Measurements from ENCODE around the gene ESRRB. TPM values are rescaled to one million over a fixed set of nuclear protein-coding genes. Genes with fewer than 3 reads are reported as not detected.

The ESRRB gene
- polyA plus RNA-seq, 1 of the 3 experiments (the other 2 are of a cell fraction), result 0.05 TPM

GRCh38 chr14:76495983-76496382, 120.0 kb downstream of the ESRRB start:
- no peak overlapping the region for H2AFZ ChIP-seq (ENCODE audit: low read depth)
- H3K9me2 ChIP-seq, result no peaks in the 10 kb centered on the region
- H3K27ac ChIP-seq (ENCODE audit: low read depth in 2 of 2, low read length in 1 of 2), result no peak overlapping the region
- H3K27me3 ChIP-seq (ENCODE audit: insufficient read depth), result no peaks in the 10 kb centered on the region
- no peak overlapping the region for H3K4me2 ChIP-seq
- CTCF ChIA-PET, result interaction anchor here (0.8 to 2.8 kb wide), 7 partner anchors 8 to 445 kb away, joined by 3 to 18 read pairs (median 4); no protein-coding TSS in a partner anchor
- H3K79me2 ChIP-seq (ENCODE audit: insufficient read depth), result no peaks in the 10 kb centered on the region
- TF ChIP-seq USF2 (IDR thresholded peaks at IDR 0.05; ENCODE audit: borderline replicate concordance, low read depth, low read length) (no peak), JUND (IDR thresholded peaks at IDR 0.05) (no peak), FOXM1 (IDR thresholded peaks at IDR 0.05; ENCODE audit: low read depth) (no peak), FOXJ3 (CRISPR knock-in tag; IDR thresholded peaks at IDR 0.05) (no peak), RXRA (IDR thresholded peaks at IDR 0.05; ENCODE audit: borderline replicate concordance, low read depth) (no peak), EZH2phosphoT487 (IDR thresholded peaks at IDR 0.05; ENCODE audit: borderline replicate concordance, low read depth) (no peak), GABPA (IDR thresholded peaks at IDR 0.05; ENCODE audit: low read depth) (no peak), FOSL2 (IDR thresholded peaks at IDR 0.05; ENCODE audit: borderline replicate concordance, low read depth) (no peak), POLR2AphosphoS5 (IDR thresholded peaks at IDR 0.05; ENCODE audit: low read depth, low read length) (no peak), MAX (IDR thresholded peaks at IDR 0.05; ENCODE audit: low read depth) (no peak), NFIC (IDR thresholded peaks at IDR 0.05; ENCODE audit: borderline replicate concordance) (no peak)
- H3K9ac ChIP-seq, result no peak overlapping the region
- H3K4me3 ChIP-seq (ENCODE audit: low read depth in 2 of 2, low read length in 1 of 2), result no peak overlapping the region
- no peaks in the 10 kb centered on the region for H3K9me3 ChIP-seq
- POLR2A ChIA-PET, result interaction anchor here (0.7 kb wide), 1 partner anchor 9 kb away, joined by 3 read pairs; no protein-coding TSS in a partner anchor
- WGBS (ENCODE audit: low lambda C conversion rate), result 89% methylated on average over 2 of the region's 2 CpGs
- H4K20me1 ChIP-seq (ENCODE audit: insufficient read depth), result no peaks in the 10 kb centered on the region
- H3K36me3 ChIP-seq (replicated peaks in 1 of 2; ENCODE audit: control insufficient read depth in 1 of 2, insufficient read depth in 2 of 2, low read length in 1 of 2), result no peaks in the 10 kb centered on the region
- H3F3A ChIP-seq (replicated peaks; ENCODE audit: insufficient read depth), result no peaks in the 10 kb centered on the region
- peaks cover 5 to 25% of the 10 kb centered on the region in 2 experiments; a peak in 2 of 4 replicates for H3K4me1 ChIP-seq (ENCODE audit: control insufficient read depth in 1 of 2, insufficient read depth in 2 of 2, low read depth in 1 of 2, low read length in 1 of 2)
- no peak for DNase-seq

- H3K9me3 ChIP-seq, result no peaks in the 10 kb centered on the region
- no peaks in the 10 kb centered on the region for H3K27me3 ChIP-seq (ENCODE audit: insufficient read depth)
- H3K27ac ChIP-seq (ENCODE audit: low read depth in 2 of 2, low read length in 1 of 2), result no peak overlapping the region
- WGBS (ENCODE audit: low lambda C conversion rate), result 49% methylated on average over 4 of the region's 6 CpGs
- ChIA-PET POLR2A (interaction anchor here (0.7 kb wide), 1 partner anchor 9 kb away, joined by 3 read pairs; no protein-coding TSS in a partner anchor), CTCF (interaction anchor here (1.1 to 5.9 kb wide), 7 partner anchors 8 to 424 kb away, joined by 3 to 47 read pairs (median 7); no protein-coding TSS in a partner anchor)
- no peak overlapping the region for H3K9ac ChIP-seq
- H3K4me3 ChIP-seq (ENCODE audit: low read depth in 2 of 2, low read length in 1 of 2), result no peak overlapping the region
- DNase-seq, result no peak
- no peaks in the 10 kb centered on the region for H3K79me2 ChIP-seq (ENCODE audit: insufficient read depth)
- H3K9me2 ChIP-seq, result no peaks in the 10 kb centered on the region
- H3K4me1 ChIP-seq (ENCODE audit: control insufficient read depth in 1 of 2, insufficient read depth in 2 of 2, low read depth in 1 of 2, low read length in 1 of 2), result peaks cover 5 to 22% of the 10 kb centered on the region in 2 experiments; a peak in 2 of 4 replicates
- no peak overlapping the region for H3K4me2 ChIP-seq
- no peak overlapping the region for H2AFZ ChIP-seq (ENCODE audit: low read depth)
- H4K20me1 ChIP-seq (ENCODE audit: insufficient read depth), result no peaks in the 10 kb centered on the region
- no peaks in the 10 kb centered on the region for H3K36me3 ChIP-seq (replicated peaks in 1 of 2; ENCODE audit: control insufficient read depth in 1 of 2, insufficient read depth in 2 of 2, low read length in 1 of 2)
- H3F3A ChIP-seq (replicated peaks; ENCODE audit: insufficient read depth), result no peaks in the 10 kb centered on the region
- no peak for TF ChIP-seq CTCF (IDR thresholded peaks at IDR 0.05)
- TF ChIP-seq FOXM1 (IDR thresholded peaks at IDR 0.05; ENCODE audit: low read depth), result no peak
- TF ChIP-seq ZBTB33 (IDR thresholded peaks at IDR 0.05; ENCODE audit: borderline replicate concordance, low read depth), result no peak
- TF ChIP-seq EZH2phosphoT487 (IDR thresholded peaks at IDR 0.05; ENCODE audit: borderline replicate concordance, low read depth), result no peak
- no peak for TF ChIP-seq SIN3A (IDR thresholded peaks at IDR 0.05; ENCODE audit: borderline replicate concordance, low read depth, low read length)
- no peak for TF ChIP-seq RXRA (IDR thresholded peaks at IDR 0.05; ENCODE audit: borderline replicate concordance, low read depth)
- TF ChIP-seq MEF2A (IDR thresholded peaks at IDR 0.05; ENCODE audit: borderline replicate concordance, low read depth), result no peak
- TF ChIP-seq MAX (IDR thresholded peaks at IDR 0.05; ENCODE audit: low read depth), result no peak
- TF ChIP-seq CHD2 (IDR thresholded peaks at IDR 0.05; ENCODE audit: low read length, partially characterized antibody), result no peak
- no peak for TF ChIP-seq RAD21 (IDR thresholded peaks at IDR 0.05; ENCODE audit: low read length)
- no peak for TF ChIP-seq TCF12 (IDR thresholded peaks at IDR 0.05)
- no peak for TF ChIP-seq YY1 (IDR thresholded peaks at IDR 0.05; ENCODE audit: low read depth)
- no peak for TF ChIP-seq TEAD4 (IDR thresholded peaks at IDR 0.05; ENCODE audit: borderline replicate concordance, insufficient read depth)
- TF ChIP-seq USF1 (IDR thresholded peaks at IDR 0.05; ENCODE audit: borderline replicate concordance, low read depth), result no peak
- TF ChIP-seq FOXJ3 (CRISPR knock-in tag; IDR thresholded peaks at IDR 0.05), result no peak
- TF ChIP-seq GATA2 (CRISPR knock-in tag; IDR thresholded peaks at IDR 0.05), result no peak
- no peak for TF ChIP-seq RCOR1 (IDR thresholded peaks at IDR 0.05; ENCODE audit: low read length)
These were observed 120.7 kb downstream of the ESRRB start for GRCh38 chr14:76496595-76496994.
